Measurements from ENCODE around the gene ONECUT1. TPM values are rescaled to one million over a fixed set of nuclear protein-coding genes. Genes with fewer than 3 reads are reported as not detected.

Gene ONECUT1
- total and polyA plus RNA-seq, 2 donors from 2014 or later: not detected

- intact Hi-C loops (cut with DNase I): loop anchor here (10.0 kb wide), 1 partner anchor 408 kb away; no protein-coding TSS in a partner anchor
- Histone ChIP-seq H3K27ac (ENCODE audit: low read depth in 2 of 2, low read length in 2 of 2) (no peak overlapping the region), H3K4me1 (ENCODE audit: control insufficient read depth in 2 of 3, insufficient read depth in 2 of 3, low read depth in 1 of 3, low read length in 3 of 3) (peaks cover 0 to 26% (median 4%) of the 10 kb centered on the region in 3 donors), H3K9me3 (ENCODE audit: control insufficient read depth in 2 of 3, insufficient read depth in 1 of 3, low read length in 3 of 3) (no peaks in the 10 kb centered on the region), H3K4me3 (ENCODE audit: low read length in 3 of 3) (no peak overlapping the region), H3K36me3 (ENCODE audit: control insufficient read depth in 2 of 3, insufficient read depth in 3 of 3, low read length in 3 of 3) (no peaks in the 10 kb centered on the region), H3K9ac (ENCODE audit: low read length in 3 of 3) (no peak overlapping the region), H3K27me3 (ENCODE audit: control insufficient read depth, insufficient read depth, low read length) (peaks cover 65% of the 10 kb centered on the region)
- TF ChIP-seq CTCF (IDR thresholded peaks at IDR 0.05; ENCODE audit: borderline replicate concordance, extremely low read depth, insufficient read depth): no peak
- FAIRE-seq (no peak), DNase-seq (peak in 2 of 5 donors; percentile 36 to 48)
Observed at GRCh38 chr15:52787123-52787503, 3.0 kb downstream of the ONECUT1 start.

GRCh38 chr15:52786436-52787122 is 3.6 kb downstream of the ONECUT1 start:
- Histone ChIP-seq H3K36me3 (ENCODE audit: control insufficient read depth in 2 of 3, insufficient read depth in 3 of 3, low read length in 3 of 3) (no peaks in the 10 kb centered on the region), H3K27ac (ENCODE audit: low read depth in 2 of 2, low read length in 2 of 2) (no peak overlapping the region), H3K4me1 (ENCODE audit: control insufficient read depth in 2 of 3, insufficient read depth in 2 of 3, low read depth in 1 of 3, low read length in 3 of 3) (peaks cover 0 to 26% (median 4%) of the 10 kb centered on the region in 3 donors), H3K27me3 (ENCODE audit: control insufficient read depth, insufficient read depth, low read length) (peaks cover 67% of the 10 kb centered on the region), H3K4me3 (ENCODE audit: low read length in 3 of 3) (no peak overlapping the region), H3K9me3 (ENCODE audit: control insufficient read depth in 2 of 3, insufficient read depth in 1 of 3, low read length in 3 of 3) (no peaks in the 10 kb centered on the region), H3K9ac (ENCODE audit: low read length in 3 of 3) (no peak overlapping the region)
- DNase-seq (peak in 2 of 5 donors; percentile 11 to 66), FAIRE-seq (no peak)
- intact Hi-C loops (cut with DNase I): loop anchor here (10.0 kb wide), 1 partner anchor 408 kb away; no protein-coding TSS in a partner anchor
- no peak for TF ChIP-seq CTCF (IDR thresholded peaks at IDR 0.05; ENCODE audit: borderline replicate concordance, extremely low read depth, insufficient read depth)

- FAIRE-seq (no peak), DNase-seq (peak in 1 of 5 donors; percentile 17)
- peaks cover 69% of the 10 kb centered on the region for H3K27me3 ChIP-seq (ENCODE audit: control insufficient read depth, insufficient read depth, low read length)
- no peak overlapping the region for H3K4me3 ChIP-seq (ENCODE audit: low read length in 3 of 3)
- no peaks in the 10 kb centered on the region for H3K9me3 ChIP-seq (ENCODE audit: control insufficient read depth in 2 of 3, insufficient read depth in 1 of 3, low read length in 3 of 3)
- no peak overlapping the region for H3K27ac ChIP-seq (ENCODE audit: low read depth in 2 of 2, low read length in 2 of 2)
- no peaks in the 10 kb centered on the region for H3K36me3 ChIP-seq (ENCODE audit: control insufficient read depth in 2 of 3, insufficient read depth in 3 of 3, low read length in 3 of 3)
- peaks cover 0 to 25% (median 4%) of the 10 kb centered on the region in 3 donors for H3K4me1 ChIP-seq (ENCODE audit: control insufficient read depth in 2 of 3, insufficient read depth in 2 of 3, low read depth in 1 of 3, low read length in 3 of 3)
- no peak for TF ChIP-seq CTCF (IDR thresholded peaks at IDR 0.05; ENCODE audit: borderline replicate concordance, extremely low read depth, insufficient read depth)
- intact Hi-C loops (cut with DNase I): loop anchor here (10.0 kb wide), 1 partner anchor 409 kb away; no protein-coding TSS in a partner anchor
- no peak overlapping the region for H3K9ac ChIP-seq (ENCODE audit: low read length in 3 of 3)
Observed at GRCh38 chr15:52785672-52786406, 4.3 kb downstream of the ONECUT1 start.

Data from kidney (tissue), 14 donors.